ENCODE data around the gene DVL3.

Gene DVL3

GRCh38 chr3:184211297-184211696, 56.1 kb downstream of the DVL3 start:
- DNase-seq (ENCODE audit: low read depth in 2 of 2): no peak

GRCh38 chr3:184211718-184212117, 56.5 kb downstream of the DVL3 start:
- DNase-seq (ENCODE audit: low read depth in 2 of 2): no peak

- no peak for DNase-seq (ENCODE audit: low read depth in 2 of 2)
Observed at GRCh38 chr3:184218814-184219213, 63.6 kb downstream of the DVL3 start.

- no peak for DNase-seq (ENCODE audit: low read depth in 2 of 2)
Observed at GRCh38 chr3:184222521-184222920, 67.3 kb downstream of the DVL3 start.
